Liver (tissue), 9 donors: ENCODE results near the gene DOCK9. TPM values are rescaled to one million over a fixed set of nuclear protein-coding genes. Genes with fewer than 3 reads are reported as not detected.

Source experiments
- DNase-seq: peaks from one replicate; pipeline ENCODE4 v3.0.0-alpha.2; 2017; ENCODE audit warnings: low spot score
- H3K27ac ChIP-seq, 2 donors: one replicate each; pipeline ENCODE4 v1.7.0; 2013; ENCODE audit warnings: inconsistent platforms in 2 of 2, low read length in 2 of 2, control low read depth in 1 of 2, low read depth in 1 of 2, mild to moderate bottlenecking in 1 of 2
- H3K27me3 ChIP-seq, 4 donors: one replicate each; pipeline versions ENCODE4 v1.6.1 to v1.7.0; 2013; ENCODE audit warnings: low read length in 3 of 4, inconsistent platforms in 1 of 4, mild to moderate bottlenecking in 1 of 4, moderate library complexity in 1 of 4; ENCODE audit not compliant: control insufficient read depth in 4 of 4, insufficient read depth in 4 of 4
- H3K36me3 ChIP-seq, 4 donors: one replicate each; pipeline versions ENCODE4 v1.6.1 to v1.7.0; 2013; ENCODE audit warnings: low read length in 3 of 4, mild to moderate bottlenecking in 3 of 4, low read depth in 1 of 4, moderate library complexity in 1 of 4; ENCODE audit not compliant: control insufficient read depth in 4 of 4, insufficient read depth in 3 of 4
- H3K4me1 ChIP-seq, 4 donors: one replicate each; pipeline versions ENCODE4 v1.6.1 to v1.7.0; 2013; ENCODE audit warnings: low read length in 3 of 4, mild to moderate bottlenecking in 3 of 4, moderate library complexity in 1 of 4; ENCODE audit not compliant: control insufficient read depth in 4 of 4, insufficient read depth in 4 of 4
- H3K4me3 ChIP-seq, 3 donors: one replicate each; pipeline versions ENCODE4 v1.6.1 to v1.7.0; 2013; ENCODE audit warnings: low read length in 3 of 3, control low read depth in 1 of 3, low read depth in 1 of 3, mild to moderate bottlenecking in 1 of 3
- H3K9ac ChIP-seq, 2 donors: one replicate each; pipeline ENCODE4 v1.7.0; 2013; ENCODE audit warnings: low read length in 2 of 2, mild to moderate bottlenecking in 2 of 2, moderate library complexity in 2 of 2, control low read depth in 1 of 2, low read depth in 1 of 2
- H3K9me3 ChIP-seq, 4 donors: one replicate each; pipeline versions ENCODE4 v1.6.1 to v1.7.0; 2013; ENCODE audit warnings: low read length in 3 of 4; ENCODE audit not compliant: control insufficient read depth in 4 of 4
- EGR1 ChIP-seq, 2 donors: IDR thresholded peaks; 2 replicates each; pipeline ENCODE4 v1.6.1; 2016 to 2018; ENCODE audit warnings: antibody characterized with exemption in 2 of 2, low read depth in 2 of 2
- FOXA2 ChIP-seq: IDR thresholded peaks from 2 replicates; pipeline ENCODE4 v1.6.1; 2016; ENCODE audit warnings: antibody characterized with exemption
- GABPA ChIP-seq, 2 donors: IDR thresholded peaks in 1 of 2; conservative IDR thresholded peaks in 1 of 2; 2 replicates each; pipeline ENCODE4 v1.6.1; 2016; ENCODE audit warnings: antibody characterized with exemption in 2 of 2, mild to moderate bottlenecking in 1 of 2, moderate library complexity in 1 of 2
- NR2F2 ChIP-seq: IDR thresholded peaks from 2 replicates; pipeline ENCODE4 v1.6.1; 2016; ENCODE audit warnings: antibody characterized with exemption
- RAD21 ChIP-seq, 2 donors: IDR thresholded peaks; 2 replicates each; pipeline ENCODE4 v1.6.1; 2016; ENCODE audit warnings: antibody characterized with exemption in 2 of 2, mild to moderate bottlenecking in 2 of 2
- RXRA ChIP-seq, 2 donors: IDR thresholded peaks; 2 replicates each; pipeline ENCODE4 v1.6.1; 2017 to 2018; ENCODE audit warnings: antibody characterized with exemption in 2 of 2, mild to moderate bottlenecking in 1 of 2
- TAF1 ChIP-seq: conservative IDR thresholded peaks from 2 replicates; pipeline ENCODE4 v1.6.1; 2016; ENCODE audit warnings: antibody characterized with exemption, mild to moderate bottlenecking
- YY1 ChIP-seq: IDR thresholded peaks from 2 replicates; pipeline ENCODE4 v1.6.1; 2016; ENCODE audit warnings: antibody characterized with exemption, mild to moderate bottlenecking
- ZBTB33 ChIP-seq: IDR thresholded peaks from 2 replicates; pipeline ENCODE4 v1.6.1; 2016; ENCODE audit warnings: antibody characterized with exemption
- WGBS: extraction: QIAGEN DNeasy Blood & Tissue Kit; methylation state at CpG from one replicate; pipeline ENCODE4 v1.1.7; 2013; 5-methylcytosine and 5-hydroxymethylcytosine counted together
- polyA plus RNA-seq, 2 donors: library from polyadenylated mRNA; stranded (reverse) in 1 of 2; unstranded in 1 of 2; fragments of 200-250 nt in 1 of 2; fragments of >200 nt in 1 of 2; fragmentation: Nextera tagmentation in 1 of 2; extraction: Ambion mirVana in 1 of 2; gene quantifications; one replicate each; pipeline versions ENCODE4 v1.2.1 to v1.2.3, GENCODE V29; 2013 to 2015
- total RNA-seq, 2 donors: library from RNA; depleted of rRNA; stranded (reverse); fragments of >200 nt; gene quantifications; one replicate each; pipeline ENCODE4 v1.2.3, GENCODE V29; 2014
- TF ChIP-seq, protein P1 (sequence below): IDR thresholded peaks from 2 replicates; pipeline ENCODE4 v1.6.1; 2016; ENCODE audit warnings: antibody characterized with exemption, mild to moderate bottlenecking
- donor health status: healthy.
- donor health status: healthy.
- donor health status: healthy.
- donor health status: healthy.
- donor health status: healthy.

DOCK9 gene
- total and polyA plus RNA-seq, 4 donors: 5.4 to 31.3 (median 10.6) TPM

- no peak for TF ChIP-seq NR2F2
- no peak for TF ChIP-seq YY1
- no peak for TF ChIP-seq TAF1
- TF ChIP-seq RAD21 (IDR thresholded peaks at IDR 0.05): no peak
- no peak for TF ChIP-seq FOXA2
- no peak for TF ChIP-seq EGR1 (IDR thresholded peaks at IDR 0.05; ENCODE audit: low read depth in 2 of 2)
- TF ChIP-seq, protein P1, sequence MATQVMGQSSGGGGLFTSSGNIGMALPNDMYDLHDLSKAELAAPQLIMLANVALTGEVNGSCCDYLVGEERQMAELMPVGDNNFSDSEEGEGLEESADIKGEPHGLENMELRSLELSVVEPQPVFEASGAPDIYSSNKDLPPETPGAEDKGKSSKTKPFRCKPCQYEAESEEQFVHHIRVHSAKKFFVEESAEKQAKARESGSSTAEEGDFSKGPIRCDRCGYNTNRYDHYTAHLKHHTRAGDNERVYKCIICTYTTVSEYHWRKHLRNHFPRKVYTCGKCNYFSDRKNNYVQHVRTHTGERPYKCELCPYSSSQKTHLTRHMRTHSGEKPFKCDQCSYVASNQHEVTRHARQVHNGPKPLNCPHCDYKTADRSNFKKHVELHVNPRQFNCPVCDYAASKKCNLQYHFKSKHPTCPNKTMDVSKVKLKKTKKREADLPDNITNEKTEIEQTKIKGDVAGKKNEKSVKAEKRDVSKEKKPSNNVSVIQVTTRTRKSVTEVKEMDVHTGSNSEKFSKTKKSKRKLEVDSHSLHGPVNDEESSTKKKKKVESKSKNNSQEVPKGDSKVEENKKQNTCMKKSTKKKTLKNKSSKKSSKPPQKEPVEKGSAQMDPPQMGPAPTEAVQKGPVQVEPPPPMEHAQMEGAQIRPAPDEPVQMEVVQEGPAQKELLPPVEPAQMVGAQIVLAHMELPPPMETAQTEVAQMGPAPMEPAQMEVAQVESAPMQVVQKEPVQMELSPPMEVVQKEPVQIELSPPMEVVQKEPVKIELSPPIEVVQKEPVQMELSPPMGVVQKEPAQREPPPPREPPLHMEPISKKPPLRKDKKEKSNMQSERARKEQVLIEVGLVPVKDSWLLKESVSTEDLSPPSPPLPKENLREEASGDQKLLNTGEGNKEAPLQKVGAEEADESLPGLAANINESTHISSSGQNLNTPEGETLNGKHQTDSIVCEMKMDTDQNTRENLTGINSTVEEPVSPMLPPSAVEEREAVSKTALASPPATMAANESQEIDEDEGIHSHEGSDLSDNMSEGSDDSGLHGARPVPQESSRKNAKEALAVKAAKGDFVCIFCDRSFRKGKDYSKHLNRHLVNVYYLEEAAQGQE: no peak
- TF ChIP-seq GABPA (IDR thresholded peaks at IDR 0.05 in 1 of 2, conservative IDR thresholded peaks at IDR 0.05 in 1 of 2): no peak
Observed at GRCh38 chr13:98780451-98780850, 197.4 kb downstream of the DOCK9 start.

GRCh38 chr13:98779695-98780094 is 198.2 kb downstream of the DOCK9 start:
- Histone ChIP-seq H3K9me3 (no peaks in the 10 kb centered on the region), H3K4me3 (no peak overlapping the region), H3K36me3 (no peaks in the 10 kb centered on the region), H3K4me1 (no peaks in the 10 kb centered on the region), H3K27me3 (no peaks in the 10 kb centered on the region), H3K27ac (no peak overlapping the region), H3K9ac (no peak overlapping the region)
- DNase-seq: no peak
- WGBS: 88% methylated on average over 1 of the region's 1 CpG
- TF ChIP-seq ZBTB33 (no peak), RXRA (IDR thresholded peaks at IDR 0.05) (no peak), EGR1 (IDR thresholded peaks at IDR 0.05; ENCODE audit: low read depth in 2 of 2) (no peak)
- TF ChIP-seq, protein P1: no peak

More at GRCh38 chr13:98780451-98780850, 197.4 kb downstream of the DOCK9 start:
- no peaks in the 10 kb centered on the region for H3K9me3 ChIP-seq
- H3K27ac ChIP-seq: no peak overlapping the region
- 81% methylated on average over 2 of the region's 2 CpGs for WGBS
- no peaks in the 10 kb centered on the region for H3K36me3 ChIP-seq
- H3K27me3 ChIP-seq: no peaks in the 10 kb centered on the region
- no peak for DNase-seq
- H3K9ac ChIP-seq: no peak overlapping the region
- no peak overlapping the region for H3K4me3 ChIP-seq
- H3K4me1 ChIP-seq: peaks cover 0 to 3% (median 2%) of the 10 kb centered on the region in 4 donors
